Measurements from ENCODE around the gene LRMDA. TPM values are rescaled to one million over a fixed set of nuclear protein-coding genes. Genes with fewer than 3 reads are reported as not detected.

The LRMDA gene
- total RNA-seq, 2 donors from 2014 or later: 12.2 to 25.4 TPM

- peaks cover 4% of the 10 kb centered on the region for H3K4me1 ChIP-seq
- H3K4me3 ChIP-seq: no peak overlapping the region
- no peaks in the 10 kb centered on the region for H3K9me3 ChIP-seq
- ATAC-seq (no peak), DNase-seq (no peak)
- TF ChIP-seq CTCF (IDR thresholded peaks at IDR 0.05) (no peak), POLR2A (IDR thresholded peaks at IDR 0.05) (no peak)
- intact Hi-C loops (cut with DNase I): no loop called here
- peaks cover 0 to 1% of the 10 kb centered on the region in 2 donors for H3K36me3 ChIP-seq (replicated peaks in 1 of 2; ENCODE audit: insufficient read depth in 1 of 2, low read depth in 2 of 2)
- WGBS, 2 donors: 81 to 90% methylated on average over 4 of the region's 4 CpGs
- no peak overlapping the region for H3K27ac ChIP-seq
- H3K27me3 ChIP-seq: no peaks in the 10 kb centered on the region
Measured at GRCh38 chr10:75441196-75441595, 9.8 kb downstream of the LRMDA start.

GRCh38 chr10:75441682-75442081 is 10.3 kb downstream of the LRMDA start:
- TF ChIP-seq POLR2A (IDR thresholded peaks at IDR 0.05) (no peak), CTCF (IDR thresholded peaks at IDR 0.05) (no peak)
- Histone ChIP-seq H3K4me3 (no peak overlapping the region), H3K27me3 (no peaks in the 10 kb centered on the region), H3K27ac (no peak overlapping the region), H3K4me1 (peaks cover 4% of the 10 kb centered on the region), H3K36me3 (replicated peaks in 1 of 2; ENCODE audit: insufficient read depth in 1 of 2, low read depth in 2 of 2) (peaks cover 0 to 1% of the 10 kb centered on the region in 2 donors), H3K9me3 (no peaks in the 10 kb centered on the region)
- intact Hi-C loops (cut with DNase I): no loop called here
- DNase-seq (no peak), ATAC-seq (no peak)

- 94% methylated on average over 2 of the region's 2 CpGs for WGBS, 2 donors
- ATAC-seq (no peak), DNase-seq (no peak)
- no peaks in the 10 kb centered on the region for H3K27me3 ChIP-seq
- no peaks in the 10 kb centered on the region for H3K4me1 ChIP-seq
- H3K27ac ChIP-seq: no peak overlapping the region
- H3K9me3 ChIP-seq: no peaks in the 10 kb centered on the region
- TF ChIP-seq CTCF (IDR thresholded peaks at IDR 0.05): no peak
- intact Hi-C loops (cut with DNase I): no loop called here
- H3K36me3 ChIP-seq (replicated peaks in 1 of 2; ENCODE audit: insufficient read depth in 1 of 2, low read depth in 2 of 2): peaks cover 0 to 1% of the 10 kb centered on the region in 2 donors
- H3K4me3 ChIP-seq: no peak overlapping the region
Measured at GRCh38 chr10:75443362-75443761, 11.9 kb downstream of the LRMDA start.

- peaks cover 3% of the 10 kb centered on the region for H3K4me1 ChIP-seq
- no peaks in the 10 kb centered on the region for H3K36me3 ChIP-seq (replicated peaks in 1 of 2; ENCODE audit: insufficient read depth in 1 of 2, low read depth in 2 of 2)
- no peaks in the 10 kb centered on the region for H3K9me3 ChIP-seq
- intact Hi-C loops (cut with DNase I): no loop called here
- H3K27me3 ChIP-seq: no peaks in the 10 kb centered on the region
- H3K27ac ChIP-seq: no peak overlapping the region
- TF ChIP-seq CTCF (IDR thresholded peaks at IDR 0.05): no peak
- TF ChIP-seq POLR2A (IDR thresholded peaks at IDR 0.05): no peak
- no peak overlapping the region for H3K4me3 ChIP-seq
- WGBS, 2 donors: 94 to 95% methylated on average over 3 of the region's 3 CpGs
- ATAC-seq (no peak), DNase-seq (no peak)
Measured at GRCh38 chr10:75444781-75445386, 13.5 kb downstream of the LRMDA start.

GRCh38 chr10:75446508-75446907 is 15.1 kb downstream of the LRMDA start:
- no peaks in the 10 kb centered on the region for H3K9me3 ChIP-seq
- no peaks in the 10 kb centered on the region for H3K36me3 ChIP-seq (replicated peaks in 1 of 2; ENCODE audit: insufficient read depth in 1 of 2, low read depth in 2 of 2)
- intact Hi-C loops (cut with DNase I): no loop called here
- ATAC-seq (no peak), DNase-seq (no peak)
- H3K27me3 ChIP-seq: no peaks in the 10 kb centered on the region
- no peak overlapping the region for H3K27ac ChIP-seq
- WGBS, 2 donors: 72 to 94% methylated on average over 1 of the region's 1 CpG
- H3K4me3 ChIP-seq: no peak overlapping the region
- TF ChIP-seq POLR2A (IDR thresholded peaks at IDR 0.05): no peak
- no peak for TF ChIP-seq CTCF (IDR thresholded peaks at IDR 0.05)
- H3K4me1 ChIP-seq: peaks cover 14% of the 10 kb centered on the region

Data from body of pancreas (tissue), 4 donors.